ENCODE measurements around the gene AQP2. TPM values are rescaled to one million over a fixed set of nuclear protein-coding genes. Genes with fewer than 3 reads are reported as not detected.

The AQP2 gene
- total RNA-seq, 1 donor = not detected

DNA sequence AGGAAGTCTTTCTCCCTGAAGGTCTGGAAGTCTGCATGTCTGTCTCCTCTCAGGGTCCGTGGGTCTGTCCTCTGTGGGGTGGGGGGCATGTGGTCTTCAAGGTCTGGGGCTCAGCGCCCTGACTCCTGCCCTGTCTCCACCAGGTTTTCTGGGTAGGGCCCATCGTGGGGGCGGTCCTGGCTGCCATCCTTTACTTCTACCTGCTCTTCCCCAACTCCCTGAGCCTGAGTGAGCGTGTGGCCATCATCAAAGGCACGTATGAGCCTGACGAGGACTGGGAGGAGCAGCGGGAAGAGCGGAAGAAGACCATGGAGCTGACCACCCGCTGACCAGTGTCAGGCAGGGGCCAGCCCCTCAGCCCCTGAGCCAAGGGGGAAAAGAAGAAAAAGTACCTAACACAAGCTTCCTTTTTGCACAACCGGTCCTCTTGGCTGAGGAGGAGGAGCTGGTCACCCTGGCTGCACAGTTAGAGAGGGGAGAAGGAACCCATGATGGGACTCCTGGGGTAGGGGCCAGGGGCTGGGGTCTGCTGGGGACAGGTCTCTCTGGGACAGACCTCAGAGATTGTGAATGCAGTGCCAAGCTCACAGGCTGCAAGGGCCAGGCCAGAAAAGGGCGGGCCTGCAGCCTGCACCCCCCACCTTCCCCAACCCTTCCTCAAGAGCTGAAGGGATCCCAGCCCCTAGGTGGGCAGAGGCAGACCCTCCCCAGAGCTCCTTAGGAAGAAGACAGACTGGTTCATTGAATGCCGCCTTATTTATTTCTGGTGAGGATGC lies 14.5 kb downstream of the AQP2 start:
- no peak for DNase-seq (ENCODE audit: low read depth)
- H3K4me3 ChIP-seq (ENCODE audit: low read depth, low read length) = no peak overlapping the region
- TF ChIP-seq, protein P1, sequence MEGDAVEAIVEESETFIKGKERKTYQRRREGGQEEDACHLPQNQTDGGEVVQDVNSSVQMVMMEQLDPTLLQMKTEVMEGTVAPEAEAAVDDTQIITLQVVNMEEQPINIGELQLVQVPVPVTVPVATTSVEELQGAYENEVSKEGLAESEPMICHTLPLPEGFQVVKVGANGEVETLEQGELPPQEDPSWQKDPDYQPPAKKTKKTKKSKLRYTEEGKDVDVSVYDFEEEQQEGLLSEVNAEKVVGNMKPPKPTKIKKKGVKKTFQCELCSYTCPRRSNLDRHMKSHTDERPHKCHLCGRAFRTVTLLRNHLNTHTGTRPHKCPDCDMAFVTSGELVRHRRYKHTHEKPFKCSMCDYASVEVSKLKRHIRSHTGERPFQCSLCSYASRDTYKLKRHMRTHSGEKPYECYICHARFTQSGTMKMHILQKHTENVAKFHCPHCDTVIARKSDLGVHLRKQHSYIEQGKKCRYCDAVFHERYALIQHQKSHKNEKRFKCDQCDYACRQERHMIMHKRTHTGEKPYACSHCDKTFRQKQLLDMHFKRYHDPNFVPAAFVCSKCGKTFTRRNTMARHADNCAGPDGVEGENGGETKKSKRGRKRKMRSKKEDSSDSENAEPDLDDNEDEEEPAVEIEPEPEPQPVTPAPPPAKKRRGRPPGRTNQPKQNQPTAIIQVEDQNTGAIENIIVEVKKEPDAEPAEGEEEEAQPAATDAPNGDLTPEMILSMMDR (IDR thresholded peaks at IDR 0.05; ENCODE audit: insufficient read depth, low read length) = no peak

DNA sequence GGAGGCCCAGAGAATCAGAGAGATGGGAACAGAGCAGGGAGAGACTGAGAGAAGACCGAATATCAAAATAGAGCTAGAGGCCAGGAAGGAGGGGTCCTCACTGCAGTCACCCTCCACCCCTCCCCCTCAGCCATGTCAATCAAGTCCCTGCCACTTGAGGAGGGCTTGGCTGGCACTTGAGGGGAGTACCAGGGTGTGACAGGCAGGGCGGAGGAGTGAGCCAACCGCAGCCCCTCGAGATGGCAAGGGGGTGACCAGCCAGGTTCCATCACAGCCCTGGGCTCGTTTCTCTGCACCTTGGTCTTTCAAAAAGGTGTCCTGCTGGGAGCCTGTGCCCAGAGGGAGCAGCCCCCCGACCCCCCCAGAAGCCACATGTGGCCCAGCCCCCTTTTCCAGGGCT lies 15.3 kb downstream of the AQP2 start:
- no peak overlapping the region for H3K4me3 ChIP-seq (ENCODE audit: low read depth, low read length)
- TF ChIP-seq, protein P1 (IDR thresholded peaks at IDR 0.05; ENCODE audit: insufficient read depth, low read length) = no peak
- DNase-seq (ENCODE audit: low read depth) = no peak

GRCh38 chr12:49966511-49967041 lies 16.0 kb downstream of the AQP2 start:
- TF ChIP-seq, protein P1 (IDR thresholded peaks at IDR 0.05; ENCODE audit: insufficient read depth, low read length) = no peak
- DNase-seq (ENCODE audit: low read depth) = no peak
- H3K4me3 ChIP-seq (ENCODE audit: low read depth, low read length) = no peak overlapping the region

GRCh38 chr12:49967042-49967776 lies 16.7 kb downstream of the AQP2 start:
- TF ChIP-seq, protein P1 (IDR thresholded peaks at IDR 0.05; ENCODE audit: insufficient read depth, low read length) = peak; percentile 91
- peak overlapping the region; percentile 59 for H3K4me3 ChIP-seq (ENCODE audit: low read depth, low read length)
- DNase-seq (ENCODE audit: low read depth) = peak; percentile 85

- no peak for DNase-seq (ENCODE audit: low read depth)
- peak overlapping the region; percentile 59 for H3K4me3 ChIP-seq (ENCODE audit: low read depth, low read length)
- TF ChIP-seq, protein P1 (IDR thresholded peaks at IDR 0.05; ENCODE audit: insufficient read depth, low read length) = no peak
Measured at GRCh38 chr12:49967777-49968250, 17.3 kb downstream of the AQP2 start.

GRCh38 chr12:49968471-49968870 lies 17.9 kb downstream of the AQP2 start:
- TF ChIP-seq, protein P1 (IDR thresholded peaks at IDR 0.05; ENCODE audit: insufficient read depth, low read length) = no peak
- no peak overlapping the region for H3K4me3 ChIP-seq (ENCODE audit: low read depth, low read length)
- DNase-seq (ENCODE audit: low read depth) = no peak

All from fibroblast of the aortic adventitia (primary cell).